ENCODE results near the gene PLA2G12A. TPM values are rescaled to one million over a fixed set of nuclear protein-coding genes. Genes with fewer than 3 reads are reported as not detected.

The PLA2G12A gene
- total RNA-seq, 1 experiment from 2014 or later: 47.3 TPM

DNA sequence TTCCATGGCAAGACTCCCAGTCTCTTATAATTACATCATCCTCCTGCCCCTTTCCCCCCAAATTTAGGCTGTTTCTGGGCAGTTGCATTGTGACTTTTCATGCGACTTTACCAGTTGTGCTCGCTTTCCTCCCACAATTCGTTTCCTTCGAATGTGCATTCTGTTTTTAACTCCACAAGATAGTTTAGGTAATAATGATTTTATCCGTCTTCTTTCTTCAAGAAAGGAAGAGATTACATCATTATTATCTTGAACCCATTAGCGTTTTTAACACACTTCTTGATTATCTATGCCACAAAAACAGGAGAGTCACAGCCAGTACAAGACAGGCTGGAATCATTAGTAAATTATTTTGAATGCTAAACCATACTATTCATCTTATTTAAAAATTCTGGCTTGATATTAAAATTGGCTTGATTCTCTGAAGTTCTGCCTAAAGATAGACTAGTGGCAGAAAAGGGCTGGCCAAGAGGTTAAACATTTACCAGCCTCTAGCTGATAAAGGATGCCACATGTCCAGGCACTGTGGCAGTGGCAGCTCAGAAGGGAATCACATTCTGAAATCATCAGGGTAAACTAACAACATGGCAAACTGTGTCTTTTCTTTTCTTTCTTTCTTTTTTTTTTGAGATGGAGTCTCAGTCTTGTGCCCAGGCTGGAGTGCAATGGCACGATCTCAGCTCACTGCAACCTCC, 19.7 kb upstream of the PLA2G12A start:
- Mint-ChIP-seq H3K4me1 (peaks cover 4 to 7% of the 10 kb centered on the region in 2 experiments; a peak in 2 of 4 replicates), H3K9me3 (no peaks in the 10 kb centered on the region), H3K27ac (no peak overlapping the region), H3K27me3 (ENCODE audit: low read depth) (no peaks in the 10 kb centered on the region; the same call in 1 of the 2 replicates), H3K4me3 (no peak overlapping the region), H3K36me3 (ENCODE audit: insufficient read depth in 1 of 3, low read depth in 3 of 3) (no peaks in the 10 kb centered on the region)
- Histone ChIP-seq H2AK5ac (ENCODE audit: insufficient read length, low read length) (no peak overlapping the region), H3K9ac (ENCODE audit: extremely low read depth, insufficient read length, low read length) (no peak overlapping the region), H3K4me2 (ENCODE audit: insufficient read depth, insufficient read length, low read length) (no peak overlapping the region), H3K79me2 (ENCODE audit: insufficient read depth, low read length) (no peaks in the 10 kb centered on the region), H3K27me3 (ENCODE audit: insufficient read depth, low read length) (no peaks in the 10 kb centered on the region), H3K14ac (ENCODE audit: insufficient read depth, low read length) (no peak overlapping the region), H4K8ac (replicated peaks; ENCODE audit: insufficient read length, low read depth, low read length) (no peak overlapping the region), H3K56ac (ENCODE audit: insufficient read length, low read depth, low read length) (no peak overlapping the region), H3K4me1 (ENCODE audit: insufficient read depth, low read length) (no peaks in the 10 kb centered on the region), H3T11ph (ENCODE audit: low read length) (no peak overlapping the region), H2AFZ (ENCODE audit: low read length) (no peak overlapping the region), H3K4ac (ENCODE audit: low read depth, low read length) (no peak overlapping the region), H3K18ac (ENCODE audit: insufficient read length, low read depth, low read length) (no peak overlapping the region), H2BK120ac (ENCODE audit: low read depth, low read length, poor library complexity, severe bottlenecking) (no peak overlapping the region), H4K91ac (ENCODE audit: insufficient read length, low read depth, low read length) (no peak overlapping the region), H3K27ac (ENCODE audit: insufficient read length, low read depth, low read length) (no peak overlapping the region), H3K23me2 (ENCODE audit: insufficient read length, low read depth, low read length, poor library complexity, severe bottlenecking) (no peaks in the 10 kb centered on the region), H3K79me1 (ENCODE audit: insufficient read depth, low read depth, low read length, poor library complexity, severe bottlenecking) (no peaks in the 10 kb centered on the region), H2BK12ac (ENCODE audit: insufficient read length, low read depth, low read length) (no peak overlapping the region), H3K23ac (ENCODE audit: insufficient read length, low read depth, low read length) (no peak overlapping the region), H2BK20ac (ENCODE audit: low read depth, low read length, poor library complexity, severe bottlenecking) (no peak overlapping the region), H3K9me3 (ENCODE audit: control insufficient read depth, low read depth, low read length) (no peaks in the 10 kb centered on the region), H4K5ac (ENCODE audit: insufficient read length, low read depth, low read length) (no peak overlapping the region), H2BK15ac (ENCODE audit: low read depth, low read length) (no peak overlapping the region), H2BK5ac (ENCODE audit: insufficient read length, low read length) (no peak overlapping the region), H4K20me1 (ENCODE audit: control insufficient read depth, insufficient read depth, insufficient read length) (no peaks in the 10 kb centered on the region)
- DNase-seq: no peak
- TF ChIP-seq CTCF (conservative IDR thresholded peaks at IDR 0.05): no peak
- WGBS (ENCODE audit: extremely low coverage, insufficient read length, low lambda C conversion rate): no CpG with 5 or more reads among the region's 7 CpGs

Measured in H9 (cell line).